GM19372 (cell line): ENCODE results near the gene ZRSR2.

ENCODE experiments used
- ATAC-seq: cut with Tn5 transposase; IDR thresholded peaks from one replicate; pipeline ENCODE4 v1.9.1; 2021; ENCODE audit warnings: mild to moderate bottlenecking, low read depth, moderate library complexity; ENCODE audit not compliant: unreplicated experiment

ZRSR2 gene

DNA sequence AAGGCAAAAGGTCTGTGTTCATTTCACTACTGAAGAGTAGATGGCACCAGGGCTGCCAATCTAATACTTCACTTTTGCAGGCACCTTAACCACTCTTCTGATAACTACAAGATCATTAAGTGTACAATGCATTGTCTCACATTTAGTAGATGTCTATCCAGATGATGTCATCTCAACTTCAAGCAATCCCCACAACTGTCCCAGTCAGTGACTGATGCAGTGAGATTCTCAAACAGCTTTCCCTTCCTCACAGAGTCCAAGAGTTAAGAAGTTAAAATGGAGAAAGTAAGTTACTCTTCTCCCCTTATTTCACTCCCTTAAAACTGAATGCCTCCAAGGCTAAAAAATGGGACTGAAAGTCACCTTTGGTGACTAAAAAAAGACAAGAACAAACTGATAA, 53.7 kb downstream of the ZRSR2 start:
- no peak for ATAC-seq

DNA sequence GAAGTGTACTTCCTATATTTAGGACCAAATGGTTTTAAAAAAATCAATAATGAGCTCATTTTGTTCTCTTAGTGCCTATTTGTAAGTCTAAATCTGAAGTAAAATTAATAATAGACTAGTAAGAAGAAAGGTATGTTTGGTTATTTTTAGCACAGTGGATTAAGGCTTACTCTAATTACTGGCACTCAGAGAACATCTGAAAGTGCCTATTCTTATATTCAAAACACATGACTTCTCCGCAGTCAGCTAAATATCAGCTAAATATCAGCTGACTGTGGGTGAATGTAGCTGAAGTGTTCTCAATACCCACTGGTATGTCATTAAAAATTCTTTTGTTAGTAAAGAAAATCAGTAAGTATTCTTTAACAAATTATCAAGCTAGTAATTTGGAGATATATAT, 58.3 kb downstream of the ZRSR2 start:
- no peak for ATAC-seq

DNA sequence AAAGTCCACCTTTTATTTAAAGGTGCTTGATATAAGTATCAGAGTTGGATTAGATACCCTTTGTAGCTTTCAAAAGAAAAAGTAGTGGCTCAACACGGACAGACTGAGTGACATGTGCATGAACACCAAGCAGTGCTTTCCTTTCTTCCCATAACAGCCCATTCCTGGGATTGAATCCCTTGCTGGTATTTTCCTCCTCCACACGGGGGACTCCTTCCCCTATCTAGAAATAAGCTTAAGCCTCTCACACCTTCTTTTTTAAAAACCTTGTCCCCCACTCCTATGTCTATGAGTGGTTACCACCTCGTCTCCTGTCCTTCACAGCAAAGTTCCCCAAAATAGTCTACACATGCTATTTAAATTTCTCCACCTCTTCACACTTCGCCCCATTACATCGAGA, 59.3 kb downstream of the ZRSR2 start:
- no peak for ATAC-seq

DNA sequence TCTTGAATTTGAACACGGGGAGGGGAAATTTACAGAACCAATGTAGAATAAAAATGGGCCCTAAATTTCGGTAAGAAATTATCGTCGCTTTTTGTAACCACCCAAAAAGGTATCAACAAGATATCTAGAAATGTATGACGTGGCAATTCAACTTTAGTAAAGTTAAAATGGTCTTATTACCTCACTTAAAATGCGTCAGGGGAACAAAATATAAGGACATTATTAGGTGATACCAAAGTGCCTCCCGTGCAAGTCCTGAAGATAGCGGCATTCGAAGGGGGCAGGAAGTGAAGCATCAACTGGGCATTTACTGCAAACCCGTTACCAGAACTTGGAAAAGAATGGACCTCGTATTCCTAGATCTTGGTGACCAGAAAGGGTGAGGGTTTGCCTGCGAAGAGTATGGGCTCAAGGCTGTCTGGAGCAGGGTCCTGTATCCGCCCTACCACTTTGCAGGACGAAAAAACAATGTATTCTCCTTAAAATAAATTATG, 63.3 kb downstream of the ZRSR2 start:
- ATAC-seq, result no peak

DNA sequence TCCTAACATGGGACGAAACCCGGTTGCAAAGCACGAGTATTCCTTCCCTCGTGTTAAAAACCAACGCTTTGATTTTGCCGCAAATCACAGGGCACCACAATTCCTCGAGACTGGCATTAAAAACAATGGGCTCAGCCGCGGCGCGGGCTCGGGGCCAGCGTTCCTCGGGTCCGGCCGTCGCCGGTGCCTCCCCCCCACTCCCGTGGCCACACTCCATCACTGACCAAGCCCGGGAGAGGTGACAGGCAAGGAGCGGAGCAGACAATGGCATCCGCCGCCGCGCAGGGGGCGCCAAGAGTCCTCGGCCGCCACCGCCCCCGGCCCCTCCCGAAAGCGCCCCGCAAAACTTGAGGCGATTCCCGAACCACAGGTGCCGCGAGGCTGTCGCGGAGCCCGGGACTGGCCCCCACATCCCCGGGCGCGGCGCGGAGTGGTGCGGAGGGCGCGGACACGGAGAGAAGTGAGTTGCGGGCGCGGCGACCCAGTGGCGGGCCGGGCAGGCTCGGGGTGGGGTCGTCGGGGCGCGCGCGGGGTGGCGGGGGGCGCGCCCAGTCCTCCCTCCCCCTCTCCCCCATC, 63.9 kb downstream of the ZRSR2 start:
- ATAC-seq, result peak; percentile 32

DNA sequence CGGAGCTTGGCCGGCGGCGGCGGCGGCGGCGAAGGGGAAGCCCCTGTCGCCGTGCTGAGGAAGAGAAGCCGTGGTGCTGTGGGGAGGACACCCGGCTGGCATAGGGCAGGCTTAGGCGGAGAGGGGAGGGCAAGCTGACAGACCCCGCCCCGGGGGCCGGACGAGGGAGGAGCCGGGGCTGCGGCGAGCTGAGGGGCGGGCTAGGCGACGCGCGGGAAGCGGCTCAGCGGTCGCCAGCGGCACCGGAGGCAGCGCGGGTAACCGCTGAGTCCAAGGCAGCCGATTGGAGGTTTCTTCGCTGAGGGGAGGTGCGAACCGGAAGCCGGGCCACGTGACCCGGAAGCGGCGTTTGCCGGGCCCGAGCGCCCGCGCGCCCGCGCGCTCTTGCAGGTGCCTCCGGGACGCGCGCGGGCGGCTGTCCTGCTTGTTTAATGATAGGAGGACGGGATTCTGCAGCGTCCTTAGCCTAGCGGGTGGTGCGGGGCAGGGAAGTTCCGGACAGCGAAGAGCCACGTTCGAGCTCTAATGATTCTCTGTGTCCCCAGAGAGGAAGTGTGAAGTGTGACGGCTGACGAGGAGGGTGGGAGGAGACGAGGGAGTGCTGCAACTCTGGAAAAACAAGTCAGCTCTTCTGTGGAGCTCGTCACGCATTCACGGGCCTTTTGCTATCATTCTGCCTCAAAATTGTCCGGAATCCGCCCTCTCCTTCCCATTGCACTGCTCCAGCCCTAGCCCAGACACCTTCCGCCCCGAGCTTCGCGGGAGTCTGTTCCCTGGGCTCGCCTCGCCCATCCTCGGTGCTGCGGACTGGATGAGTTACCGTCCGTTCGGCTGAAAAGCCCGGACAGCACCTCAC, 64.7 kb downstream of the ZRSR2 start, which contains the start of gene AP1S2:
AP1S2 (minus strand) TSS at position 102 of the 856 bp plus-strand sequence. CDS start 2,289 bp downstream, outside the sequence.
- ATAC-seq, result peak; percentile 92

DNA sequence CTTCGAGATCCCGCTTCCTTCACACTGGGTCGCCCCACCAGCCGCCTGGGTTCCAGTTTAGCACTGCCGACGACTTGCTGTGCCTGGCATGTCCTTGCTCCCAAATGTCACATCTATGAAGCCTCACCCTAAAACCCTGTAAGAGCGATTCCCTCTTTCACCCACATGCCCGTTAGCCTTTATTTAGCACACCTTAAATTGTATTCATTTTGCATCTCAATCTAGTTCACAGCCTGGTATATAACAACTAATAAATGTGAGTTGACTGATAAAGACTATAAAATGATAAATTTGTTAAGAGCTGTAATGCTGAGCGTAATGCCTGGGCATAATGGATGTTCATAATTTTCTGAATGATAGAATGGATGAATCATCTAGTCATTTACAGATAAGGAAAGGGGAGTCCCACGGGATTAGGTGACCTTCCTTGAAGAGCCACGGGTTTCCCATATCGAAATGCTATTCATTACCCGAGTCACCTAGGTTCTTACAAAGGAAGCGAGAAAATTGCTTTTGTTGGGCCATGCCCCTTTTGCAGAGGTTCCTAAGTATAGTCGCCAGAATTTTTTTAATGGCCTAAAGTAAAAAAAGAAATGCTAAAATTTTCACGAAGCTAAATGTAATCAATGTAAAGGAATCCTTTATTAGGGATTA, 65.4 kb downstream of the ZRSR2 start:
- ATAC-seq, result no peak

DNA sequence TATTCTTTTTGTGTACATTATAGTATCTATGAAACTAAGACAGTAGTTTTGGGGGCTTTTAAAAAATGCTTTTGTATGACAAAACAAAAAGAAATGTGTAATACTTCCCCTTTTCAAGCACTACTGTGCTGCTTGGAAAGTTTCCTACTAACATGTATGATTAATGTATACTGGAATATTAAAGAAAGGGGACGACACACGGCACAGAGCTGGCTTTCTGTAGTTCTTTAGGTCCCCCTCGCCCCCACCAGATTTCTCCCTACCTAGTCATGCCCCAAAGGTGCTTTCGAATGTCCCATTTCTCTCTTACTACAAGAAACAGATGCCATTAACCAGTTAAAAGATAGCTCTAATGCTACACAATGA, 65.9 kb downstream of the ZRSR2 start:
- no peak for ATAC-seq

DNA sequence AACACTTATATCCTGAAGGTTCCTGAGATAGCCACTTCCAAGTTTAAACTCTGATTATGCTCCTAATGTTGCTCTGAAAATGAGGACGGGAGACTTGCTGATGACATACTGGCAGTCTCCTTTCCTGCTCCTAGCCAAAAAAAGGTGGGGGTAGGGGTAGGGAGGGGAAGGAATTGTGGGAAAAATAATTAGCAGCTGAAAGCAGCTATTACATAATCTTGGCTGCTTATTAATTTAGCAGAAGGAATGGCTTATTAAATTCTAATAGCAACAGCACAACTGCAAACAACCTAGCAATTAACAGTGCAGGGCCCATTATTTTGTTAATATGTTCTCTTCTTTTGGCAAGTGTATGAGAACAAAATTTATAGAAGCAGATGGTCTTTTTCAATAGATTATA, 66.4 kb downstream of the ZRSR2 start:
- no peak for ATAC-seq

DNA sequence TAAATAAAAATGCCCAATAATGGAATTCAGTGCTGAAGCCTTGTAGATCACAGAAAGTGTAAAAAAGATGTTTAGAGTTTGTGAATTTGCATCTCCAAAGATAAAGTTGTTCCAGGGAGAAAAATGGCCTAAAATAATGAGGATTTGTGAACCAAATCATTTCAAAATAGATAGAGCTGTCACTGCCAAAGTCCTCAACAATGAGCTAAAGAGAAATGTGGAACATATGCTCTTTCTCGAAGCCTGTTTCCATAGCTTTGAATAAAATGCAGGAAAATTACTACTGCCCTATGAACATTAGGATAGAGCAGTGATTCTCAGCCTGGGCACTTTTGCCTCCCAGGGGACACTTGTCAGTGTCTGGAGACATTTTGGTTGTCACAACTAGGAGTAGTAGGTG, 67.8 kb downstream of the ZRSR2 start:
- ATAC-seq, result no peak

DNA sequence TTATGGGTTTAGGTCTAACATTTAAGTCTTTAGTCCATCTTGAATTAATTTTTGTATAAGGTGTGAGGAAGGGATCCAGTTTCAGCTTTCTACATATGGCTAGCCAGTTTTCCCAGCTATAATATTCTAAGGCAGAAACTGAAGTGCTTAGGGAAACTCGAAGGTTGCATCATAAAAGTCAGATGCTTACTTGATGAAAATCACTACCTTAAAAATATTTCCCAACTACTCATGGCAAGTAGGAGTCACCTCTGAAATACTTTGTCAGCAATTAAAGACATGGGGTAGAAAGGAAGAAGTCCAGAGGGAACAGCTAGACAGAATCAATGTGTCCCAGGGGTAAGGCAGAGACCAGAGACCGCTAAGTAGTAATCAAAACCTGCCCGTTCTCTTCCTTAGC, 70.6 kb downstream of the ZRSR2 start:
- ATAC-seq, result no peak

DNA sequence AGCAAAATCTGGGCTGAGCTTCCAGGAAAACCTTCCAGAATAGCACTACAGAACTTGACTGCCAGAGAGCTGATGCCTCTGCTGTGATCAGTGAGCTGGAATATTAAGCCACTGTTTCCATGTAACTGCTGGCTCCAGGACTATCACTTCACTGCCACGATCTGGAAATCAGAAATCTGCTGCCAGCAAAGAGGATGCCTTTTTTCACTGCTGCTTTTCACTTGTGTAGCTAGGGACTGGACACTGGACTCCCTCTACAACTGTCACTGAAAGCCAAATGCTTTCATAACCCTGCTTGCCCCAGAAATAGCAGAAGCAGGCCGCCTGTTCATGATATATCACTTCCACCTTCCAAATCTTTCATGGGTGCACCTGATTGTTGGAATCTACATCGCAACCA, 73.7 kb downstream of the ZRSR2 start:
- ATAC-seq, result no peak

DNA sequence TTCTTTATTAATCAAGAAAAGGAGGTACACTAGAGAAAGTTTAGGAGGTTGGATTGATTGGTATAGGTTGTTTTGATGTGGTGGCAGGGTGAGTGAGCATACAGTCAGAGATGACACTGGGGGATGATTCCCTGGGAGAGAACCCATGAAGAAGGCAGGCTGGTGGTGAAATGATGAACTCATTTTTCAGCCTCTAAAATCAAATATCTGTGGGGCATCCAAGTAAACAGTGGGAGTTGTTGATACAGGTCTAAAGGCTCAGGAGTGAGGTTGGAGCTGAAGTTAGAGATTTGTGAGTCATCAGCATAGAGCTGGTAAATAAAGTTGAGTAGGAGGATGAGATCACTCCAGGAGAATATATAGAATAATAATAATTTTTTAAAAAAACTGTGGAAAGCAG, 74.3 kb downstream of the ZRSR2 start:
- no peak for ATAC-seq

DNA sequence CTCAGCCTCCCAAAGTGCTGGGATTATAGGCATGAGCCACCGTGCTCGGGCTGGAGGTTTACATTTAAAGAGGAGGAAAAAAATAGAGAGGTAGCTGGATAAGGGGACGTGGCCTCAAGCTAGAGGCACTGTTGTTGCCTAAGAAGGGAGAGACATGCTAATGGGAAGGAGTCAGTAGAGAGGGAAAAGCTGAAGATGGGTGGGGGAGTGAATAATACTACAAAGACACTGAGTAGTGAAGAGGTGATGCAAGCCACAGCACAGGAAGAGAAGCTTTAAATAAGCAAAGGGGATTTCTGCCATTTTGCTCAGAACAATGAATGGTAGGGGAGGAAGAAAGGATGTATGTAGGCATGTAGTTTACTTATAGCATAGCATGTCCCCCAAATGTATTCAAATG, 75.9 kb downstream of the ZRSR2 start:
- ATAC-seq, result no peak

DNA sequence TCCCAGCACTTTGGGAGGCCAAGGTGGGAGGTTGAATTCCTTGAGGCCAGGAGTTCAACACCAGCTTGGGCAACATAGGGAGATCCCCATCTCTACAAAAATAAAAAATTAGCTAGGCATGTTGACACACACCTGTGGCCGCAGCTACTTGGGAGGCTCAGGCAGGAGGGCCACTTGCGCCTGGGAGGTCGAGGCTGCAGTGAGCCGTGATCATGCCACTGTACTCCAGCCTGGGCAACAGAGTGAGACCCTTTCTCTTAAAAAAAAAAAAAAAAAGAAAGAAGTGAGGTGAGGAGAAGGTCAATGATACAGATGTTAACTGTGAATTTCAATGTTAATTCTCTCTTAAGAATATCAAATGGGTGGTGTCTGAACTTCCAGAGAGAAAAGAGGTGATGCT, 79.4 kb downstream of the ZRSR2 start:
- ATAC-seq, result no peak

DNA sequence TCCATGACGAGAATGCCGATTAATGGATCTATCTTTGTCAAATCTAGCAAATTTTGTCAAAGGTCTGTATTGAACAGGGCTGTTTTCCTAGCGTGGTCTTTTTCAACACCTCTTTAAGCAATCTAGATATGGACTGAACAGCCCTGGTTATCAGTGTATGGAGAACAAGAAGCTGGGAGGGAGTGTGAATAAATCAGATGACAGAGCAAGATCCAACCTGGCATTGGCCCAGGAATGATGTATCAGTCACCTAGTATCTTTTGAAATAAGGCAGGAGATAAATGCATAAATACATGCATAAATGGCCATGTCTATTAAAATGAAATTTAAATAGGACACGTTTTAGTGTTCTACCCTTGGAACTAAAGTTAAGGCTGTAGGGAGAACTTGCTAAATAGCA, 80.0 kb downstream of the ZRSR2 start:
- ATAC-seq, result no peak
